ENCODE results near the gene MYBPHL. TPM values are rescaled to one million over a fixed set of nuclear protein-coding genes. Genes with fewer than 3 reads are reported as not detected.

MYBPHL gene
- total and polyA plus RNA-seq, 2 of the 13 experiments (the other 11 are each of a cell fraction or from before 2014, with no cell fraction given), result 3.7 to 3.8 TPM

GRCh38 chr1:109299558-109300343, 7.1 kb downstream of the MYBPHL start (continued):
- no peak for TF ChIP-seq ZNF331 (CRISPR knock-in tag; IDR thresholded peaks at IDR 0.05)
- no peak; the same call in none of the 2 replicates for TF ChIP-seq GATAD2A (CRISPR knock-in tag; IDR thresholded peaks at IDR 0.05)
- TF ChIP-seq ZNF644 (CRISPR knock-in tag; IDR thresholded peaks at IDR 0.05; ENCODE audit: low read depth), result no peak
- TF ChIP-seq ZNF329 (CRISPR knock-in tag; IDR thresholded peaks at IDR 0.05; ENCODE audit: low read depth), result no peak
- TF ChIP-seq SMARCE1 (IDR thresholded peaks at IDR 0.05; ENCODE audit: borderline replicate concordance), result no peak
- no peak for TF ChIP-seq ZNF639 (CRISPR knock-in tag; conservative IDR thresholded peaks at IDR 0.05)
- no peak; the same call in 1 of the 2 replicates for TF ChIP-seq FOXK1 (CRISPR knock-in tag; IDR thresholded peaks at IDR 0.05; ENCODE audit: borderline replicate concordance, low read depth)
- peak; percentile 50; the same call in 1 of the 2 replicates for TF ChIP-seq GABPB1 (CRISPR knock-in tag; IDR thresholded peaks at IDR 0.05)
- no peak for TF ChIP-seq TFE3 (CRISPR knock-in tag; IDR thresholded peaks at IDR 0.05)
- TF ChIP-seq ZBTB1 (CRISPR knock-in tag; IDR thresholded peaks at IDR 0.05; ENCODE audit: borderline replicate concordance), result no peak
- no peak for TF ChIP-seq ZNF264 (CRISPR knock-in tag; IDR thresholded peaks at IDR 0.05)
- peak; percentile 63; the same call in 1 of the 2 replicates for TF ChIP-seq POLR2G (IDR thresholded peaks at IDR 0.05; ENCODE audit: low read depth, low read length)
- TF ChIP-seq ARNT (IDR thresholded peaks at IDR 0.05), result no peak
- TF ChIP-seq ZNF816 (CRISPR knock-in tag; IDR thresholded peaks at IDR 0.05; ENCODE audit: borderline replicate concordance), result no peak
- TF ChIP-seq ZNF7 (CRISPR knock-in tag; IDR thresholded peaks at IDR 0.05), result no peak
- no peak for TF ChIP-seq LBX2 (CRISPR knock-in tag; IDR thresholded peaks at IDR 0.05; ENCODE audit: borderline replicate concordance)
- TF ChIP-seq ZNF724P (CRISPR knock-in tag; IDR thresholded peaks at IDR 0.05; ENCODE audit: borderline replicate concordance), result no peak
- TF ChIP-seq FIP1L1 (IDR thresholded peaks at IDR 0.05; ENCODE audit: borderline replicate concordance, insufficient read depth, low read depth, low read length), result no peak
- no peak for TF ChIP-seq ZBTB10 (CRISPR knock-in tag; IDR thresholded peaks at IDR 0.05; ENCODE audit: borderline replicate concordance)
- no peak for TF ChIP-seq ZBTB2 (CRISPR knock-in tag; IDR thresholded peaks at IDR 0.05; ENCODE audit: low read depth)
- no peak for TF ChIP-seq ZNF607 (CRISPR knock-in tag; IDR thresholded peaks at IDR 0.05; ENCODE audit: borderline replicate concordance)
- no peak; the same call in 1 of the 2 replicates for TF ChIP-seq JUN (CRISPR knock-in tag; IDR thresholded peaks at IDR 0.05)
- TF ChIP-seq GTF3A (CRISPR knock-in tag; conservative IDR thresholded peaks at IDR 0.05), result no peak
- TF ChIP-seq AGO2 (optimal IDR thresholded peaks at IDR 0.05; ENCODE audit: low read depth, low read length), result peak; percentile 5
